HUES64 (cell line): Measurements from ENCODE around the gene EPS8.
"Not testable (repeated sequence)": the region's sequence is repeated elsewhere in the genome, so short reads cannot be mapped to it uniquely, and the experiment has no call there.

Experiments
- H3K27ac ChIP-seq: 2 replicates; pipeline ENCODE4 v1.7.0; 2013; ENCODE audit warnings: low read depth, low read length, inconsistent platforms
- H3K27me3 ChIP-seq: 2 replicates; pipeline ENCODE4 v1.6.1; 2013; ENCODE audit warnings: mild to moderate bottlenecking, low read length; ENCODE audit not compliant: insufficient read depth
- H3K36me3 ChIP-seq: 2 replicates; pipeline ENCODE4 v1.6.1; 2013; ENCODE audit warnings: mild to moderate bottlenecking, low read length; ENCODE audit not compliant: insufficient read depth
- H3K4me1 ChIP-seq: 2 replicates; pipeline ENCODE4 v1.6.1; 2013; ENCODE audit warnings: mild to moderate bottlenecking, low read length, moderate library complexity; ENCODE audit not compliant: insufficient read depth
- H3K4me3 ChIP-seq: 2 replicates; pipeline ENCODE4 v1.5.1; 2013; ENCODE audit warnings: mild to moderate bottlenecking, low read length, moderate library complexity
- H3K9ac ChIP-seq: 2 replicates; pipeline ENCODE4 v1.6.1; 2013; ENCODE audit warnings: mild to moderate bottlenecking, low read depth, low read length
- H3K9me3 ChIP-seq: 2 replicates; pipeline ENCODE4 v1.6.1; 2013; ENCODE audit warnings: low read depth, low read length; ENCODE audit not compliant: insufficient read depth
- WGBS: fragments of 150-250, 120-280 bp; methylation state at CpG from one replicate; pipeline ENCODE4 v1.1.7; 2013; ENCODE audit warnings: missing lambda C conversion rate; 5-methylcytosine and 5-hydroxymethylcytosine counted together

EPS8 gene

DNA sequence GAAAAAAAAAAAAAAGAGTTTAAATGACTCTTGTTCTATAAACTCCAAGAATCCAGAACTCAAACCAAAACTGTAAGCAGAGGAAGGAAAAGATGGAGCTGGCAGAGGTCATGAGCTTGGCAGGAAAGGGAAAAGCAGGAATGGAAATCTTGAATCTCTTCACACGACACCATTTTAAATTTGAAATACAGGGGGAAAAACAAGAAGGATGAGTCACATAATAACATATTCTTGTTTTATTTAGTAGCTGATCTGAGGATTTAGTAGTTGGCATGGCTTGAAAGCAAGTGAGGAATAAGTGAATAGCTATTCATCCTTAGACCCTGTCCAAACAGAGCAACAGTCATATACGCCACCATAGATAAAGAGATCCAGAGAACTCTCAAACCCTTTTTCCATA is 35.0 kb downstream of the EPS8 start:
- Histone ChIP-seq H3K36me3 (no peaks in the 10 kb centered on the region), H3K9me3 (no peaks in the 10 kb centered on the region), H3K9ac (no peak overlapping the region), H3K4me3 (no peak overlapping the region), H3K4me1 (peaks cover 5% of the 10 kb centered on the region; the same call in 1 of the 2 replicates), H3K27ac (no peak overlapping the region), H3K27me3 (no peaks in the 10 kb centered on the region)
- WGBS = 100% methylated on average over 1 of the region's 2 CpGs

DNA sequence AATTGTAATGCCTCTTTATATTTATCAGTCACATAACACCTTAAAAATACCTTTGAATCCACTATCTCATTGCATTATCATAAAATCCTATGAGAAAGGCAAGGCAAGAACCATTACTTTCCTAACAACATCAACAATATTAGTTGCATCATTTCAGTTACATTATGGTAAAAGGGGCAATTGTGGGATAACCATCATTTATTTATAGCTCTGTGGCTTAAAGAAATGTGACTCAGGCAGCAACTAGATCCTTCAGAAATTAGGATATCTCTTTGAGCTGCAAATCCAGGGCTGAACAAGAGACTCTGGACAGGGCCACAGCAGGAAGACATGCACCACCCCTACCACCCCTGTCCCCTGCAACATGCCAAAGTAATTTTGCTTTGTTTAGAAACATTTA is 36.4 kb downstream of the EPS8 start:
- Histone ChIP-seq H3K27me3 (no peaks in the 10 kb centered on the region), H3K4me1 (peaks cover 3% of the 10 kb centered on the region; the same call in 1 of the 2 replicates), H3K9me3 (no peaks in the 10 kb centered on the region), H3K4me3 (no peak overlapping the region), H3K9ac (no peak overlapping the region), H3K36me3 (no peaks in the 10 kb centered on the region), H3K27ac (no peak overlapping the region)

DNA sequence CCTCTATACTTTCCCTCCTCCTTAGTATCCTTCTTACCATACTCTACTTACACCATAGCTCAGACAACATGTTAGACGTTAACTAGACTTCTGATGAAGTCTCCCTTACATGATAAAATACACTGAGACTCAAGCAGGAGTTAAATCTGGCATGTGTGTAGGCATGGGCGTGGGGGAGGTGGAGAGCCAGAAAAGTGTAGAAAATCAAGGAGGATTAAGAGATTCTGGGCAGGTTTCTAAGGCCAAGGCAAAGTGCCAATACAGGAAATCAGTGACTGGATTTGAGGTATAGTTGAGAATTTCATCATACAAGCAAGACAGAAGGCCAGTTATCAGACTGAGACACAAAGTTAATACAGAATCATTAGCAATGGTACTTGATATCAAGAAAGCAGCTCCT is 37.4 kb downstream of the EPS8 start:
- H3K9ac ChIP-seq = no peak overlapping the region
- no peaks in the 10 kb centered on the region for H3K27me3 ChIP-seq
- H3K36me3 ChIP-seq = no peaks in the 10 kb centered on the region
- 98% methylated on average over 2 of the region's 2 CpGs for WGBS
- no peak overlapping the region for H3K4me3 ChIP-seq
- no peak overlapping the region for H3K27ac ChIP-seq
- no peaks in the 10 kb centered on the region for H3K4me1 ChIP-seq
- H3K9me3 ChIP-seq = no peaks in the 10 kb centered on the region

DNA sequence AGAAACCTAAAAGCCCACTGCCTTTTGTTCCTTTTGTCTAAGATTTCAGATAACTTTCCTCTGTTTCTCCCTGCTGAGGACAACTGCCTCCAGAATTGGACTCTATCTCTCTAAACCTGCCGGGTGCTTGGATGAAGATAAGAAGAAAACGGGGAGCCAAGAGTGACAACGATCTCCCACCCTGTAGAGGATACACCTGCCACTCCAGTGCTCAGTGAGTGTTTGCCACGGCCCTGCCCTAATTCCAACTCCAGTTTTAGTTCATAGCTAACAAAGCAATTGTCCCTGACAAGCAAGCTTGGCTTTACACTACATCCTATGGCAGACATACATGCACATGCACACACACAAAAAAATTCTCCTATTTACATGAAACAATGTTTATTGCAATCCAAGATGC is 39.3 kb downstream of the EPS8 start:
- no peak overlapping the region for H3K9ac ChIP-seq
- no peaks in the 10 kb centered on the region for H3K4me1 ChIP-seq
- H3K4me3 ChIP-seq = no peak overlapping the region
- WGBS = 92% methylated on average over 4 of the region's 4 CpGs
- no peaks in the 10 kb centered on the region for H3K9me3 ChIP-seq
- no peaks in the 10 kb centered on the region for H3K27me3 ChIP-seq
- no peak overlapping the region for H3K27ac ChIP-seq
- no peaks in the 10 kb centered on the region for H3K36me3 ChIP-seq

DNA sequence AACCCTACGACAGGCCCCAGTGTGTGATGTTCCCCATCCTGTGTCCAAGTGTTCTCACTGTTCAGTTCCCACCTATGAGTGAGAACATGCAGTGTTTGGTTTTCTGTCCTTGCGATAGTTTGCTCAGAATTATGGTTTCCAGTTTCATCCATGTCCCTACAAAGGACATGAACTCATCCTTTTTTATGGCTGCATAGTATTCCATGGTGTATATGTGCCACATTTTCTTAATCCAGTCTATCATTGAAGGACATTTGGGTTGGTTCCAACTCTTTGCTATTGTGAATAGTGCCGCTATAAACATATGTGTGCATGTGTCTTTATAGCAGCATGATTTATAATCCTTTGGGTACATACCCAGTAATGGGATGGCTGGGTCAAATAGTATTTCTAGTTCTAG is 47.3 kb downstream of the EPS8 start:
- H3K4me1 ChIP-seq, H3K9ac ChIP-seq, H3K9me3 ChIP-seq, H3K27me3 ChIP-seq, H3K36me3 ChIP-seq, H3K4me3 ChIP-seq, H3K27ac ChIP-seq: not testable (repeated sequence)
- WGBS = 100% methylated on average over 2 of the region's 3 CpGs

DNA sequence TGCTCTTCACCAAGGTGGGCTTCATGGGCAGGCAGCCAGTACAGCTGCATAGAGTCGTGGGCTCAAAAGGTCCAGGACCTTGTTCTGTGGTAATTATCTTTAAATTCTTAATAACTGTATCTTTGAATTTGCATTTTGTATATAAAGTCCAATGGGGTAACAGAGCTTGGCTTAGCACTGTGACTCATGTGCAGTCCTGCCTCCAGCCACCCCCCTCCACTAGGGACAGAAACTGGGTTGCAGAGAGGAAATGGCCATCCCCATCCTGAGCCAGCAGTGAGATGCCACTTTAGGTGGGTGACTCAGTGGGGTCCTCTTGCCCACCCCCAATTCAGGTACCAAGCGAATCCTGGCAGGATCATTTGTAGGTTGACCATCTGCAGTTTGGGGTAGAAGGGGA is 48.1 kb downstream of the EPS8 start:
- Histone ChIP-seq H3K36me3 (no peaks in the 10 kb centered on the region), H3K27ac (no peak overlapping the region), H3K4me1 (no peaks in the 10 kb centered on the region), H3K9ac (no peak overlapping the region), H3K27me3 (no peaks in the 10 kb centered on the region), H3K4me3 (no peak overlapping the region), H3K9me3 (no peaks in the 10 kb centered on the region)
- WGBS = 100% methylated on average over 1 of the region's 2 CpGs

DNA sequence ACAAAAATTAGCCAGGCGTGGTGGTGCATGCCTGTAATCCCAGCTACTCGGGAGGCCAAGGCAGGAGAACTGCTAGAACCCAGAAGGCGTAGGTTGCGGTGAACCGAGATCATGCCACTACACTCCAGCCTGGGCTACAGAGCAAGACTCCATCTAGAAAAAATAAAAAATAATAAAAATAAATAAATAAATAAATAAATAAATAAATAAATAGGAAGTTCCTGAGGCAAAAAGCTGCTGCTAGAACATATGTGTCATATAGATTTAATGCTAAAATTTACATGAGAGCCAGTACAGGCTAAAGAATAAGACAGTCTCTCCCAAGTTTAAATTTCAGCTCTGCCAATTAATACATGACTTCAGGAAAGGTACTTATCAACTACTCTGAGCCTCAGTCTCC is 48.8 kb downstream of the EPS8 start:
- not testable (repeated sequence) for H3K4me1 ChIP-seq, H3K9me3 ChIP-seq, H3K27ac ChIP-seq, H3K27me3 ChIP-seq, H3K4me3 ChIP-seq, H3K9ac ChIP-seq, H3K36me3 ChIP-seq
- WGBS = 97% methylated on average over 5 of the region's 5 CpGs

DNA sequence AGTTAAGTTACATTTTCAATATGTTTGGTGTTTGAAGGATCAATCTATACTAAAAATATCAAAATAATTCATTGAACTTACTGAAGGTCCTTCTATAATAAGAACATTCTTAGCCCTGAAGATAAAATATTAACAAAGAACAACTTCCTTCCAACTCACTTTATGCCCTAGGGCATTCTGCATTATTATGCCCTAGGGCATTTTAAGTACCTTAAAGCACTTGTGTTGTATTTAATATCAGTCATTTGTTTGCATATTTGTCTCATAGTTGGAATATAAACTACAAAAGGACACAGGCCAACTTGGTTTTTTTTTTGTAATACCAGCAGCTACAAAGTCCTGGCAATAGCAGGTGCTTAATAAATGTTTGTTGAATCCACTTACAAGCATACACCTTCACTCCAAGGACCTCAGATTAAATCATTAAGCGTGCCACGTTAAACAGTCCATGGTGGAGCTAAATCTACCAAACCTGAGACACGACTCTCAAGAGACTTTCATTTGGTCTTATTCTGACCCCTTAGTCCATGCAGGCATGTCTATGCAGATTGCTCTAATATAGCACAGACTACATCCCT is 50.7 kb downstream of the EPS8 start:
- no peaks in the 10 kb centered on the region for H3K27me3 ChIP-seq
- WGBS = 94% methylated on average over 3 of the region's 3 CpGs
- no peak overlapping the region for H3K27ac ChIP-seq
- no peaks in the 10 kb centered on the region for H3K36me3 ChIP-seq
- no peak overlapping the region for H3K9ac ChIP-seq
- H3K9me3 ChIP-seq = no peaks in the 10 kb centered on the region
- H3K4me1 ChIP-seq = no peaks in the 10 kb centered on the region
- H3K4me3 ChIP-seq = no peak overlapping the region

DNA sequence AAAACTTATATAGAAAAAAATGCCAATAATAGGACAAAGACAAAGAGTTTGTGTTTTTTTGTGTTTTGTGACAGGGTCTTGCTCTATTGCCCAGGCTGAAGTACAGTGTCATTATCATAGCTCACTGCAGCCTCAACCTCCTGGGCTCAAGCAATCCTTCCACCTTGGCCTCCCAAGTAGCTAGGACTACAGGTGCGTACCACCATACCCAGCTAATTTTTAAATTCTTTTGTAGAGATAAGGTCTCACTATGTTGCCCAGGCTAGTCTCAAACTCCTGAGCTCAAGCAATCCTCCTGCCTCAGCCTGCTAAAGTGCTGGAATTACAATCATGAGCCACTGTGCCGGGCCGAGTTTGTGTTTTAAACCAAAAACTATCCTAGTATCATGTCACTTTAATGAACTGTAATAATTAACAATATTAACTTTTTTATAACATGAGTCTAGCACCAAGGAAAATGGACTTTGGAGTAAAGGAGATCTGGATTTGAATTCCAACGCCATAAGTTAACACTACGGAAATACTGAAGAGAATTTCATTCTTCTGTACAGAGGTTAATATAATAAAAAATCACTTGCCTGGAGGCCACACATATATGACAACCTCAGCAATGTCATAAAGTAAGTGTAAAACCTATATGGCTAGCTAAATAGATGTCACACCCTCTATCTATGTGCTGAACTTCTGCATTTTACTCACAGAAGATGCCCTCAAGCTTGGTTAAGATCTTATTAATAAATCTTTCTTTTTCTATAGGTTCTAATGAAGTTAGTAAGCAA is 53.2 kb downstream of the EPS8 start:
- Histone ChIP-seq H3K9me3 (no peaks in the 10 kb centered on the region), H3K27me3 (no peaks in the 10 kb centered on the region), H3K9ac (no peak overlapping the region), H3K27ac (no peak overlapping the region), H3K4me3 (no peak overlapping the region), H3K4me1 (no peaks in the 10 kb centered on the region), H3K36me3 (no peaks in the 10 kb centered on the region)
- 100% methylated on average over 3 of the region's 5 CpGs for WGBS

DNA sequence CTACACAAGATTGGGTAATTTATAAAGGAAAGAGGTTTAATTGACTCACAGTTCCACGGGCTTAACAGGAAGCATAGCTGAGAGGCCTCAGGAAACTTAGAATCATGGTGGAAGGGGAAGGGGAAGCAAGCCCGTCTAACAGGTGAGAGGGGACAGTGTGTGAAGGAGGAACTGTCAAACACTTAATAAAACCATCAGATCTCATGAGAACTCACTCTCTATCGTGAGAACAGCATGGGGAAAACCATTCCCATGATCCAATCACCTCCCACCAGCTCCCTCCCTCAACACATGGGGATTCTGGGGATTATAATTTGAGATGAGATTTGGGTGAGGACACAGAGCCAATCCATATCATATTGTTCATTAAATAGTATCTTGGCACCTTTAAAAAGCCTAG is 56.1 kb downstream of the EPS8 start:
- Histone ChIP-seq H3K4me1 (no peaks in the 10 kb centered on the region; the same call in 1 of the 2 replicates), H3K36me3 (no peaks in the 10 kb centered on the region), H3K27ac (no peak overlapping the region), H3K27me3 (no peaks in the 10 kb centered on the region), H3K9ac (no peak overlapping the region), H3K4me3 (no peak overlapping the region), H3K9me3 (no peaks in the 10 kb centered on the region)
- WGBS = 92% methylated on average over 3 of the region's 3 CpGs

DNA sequence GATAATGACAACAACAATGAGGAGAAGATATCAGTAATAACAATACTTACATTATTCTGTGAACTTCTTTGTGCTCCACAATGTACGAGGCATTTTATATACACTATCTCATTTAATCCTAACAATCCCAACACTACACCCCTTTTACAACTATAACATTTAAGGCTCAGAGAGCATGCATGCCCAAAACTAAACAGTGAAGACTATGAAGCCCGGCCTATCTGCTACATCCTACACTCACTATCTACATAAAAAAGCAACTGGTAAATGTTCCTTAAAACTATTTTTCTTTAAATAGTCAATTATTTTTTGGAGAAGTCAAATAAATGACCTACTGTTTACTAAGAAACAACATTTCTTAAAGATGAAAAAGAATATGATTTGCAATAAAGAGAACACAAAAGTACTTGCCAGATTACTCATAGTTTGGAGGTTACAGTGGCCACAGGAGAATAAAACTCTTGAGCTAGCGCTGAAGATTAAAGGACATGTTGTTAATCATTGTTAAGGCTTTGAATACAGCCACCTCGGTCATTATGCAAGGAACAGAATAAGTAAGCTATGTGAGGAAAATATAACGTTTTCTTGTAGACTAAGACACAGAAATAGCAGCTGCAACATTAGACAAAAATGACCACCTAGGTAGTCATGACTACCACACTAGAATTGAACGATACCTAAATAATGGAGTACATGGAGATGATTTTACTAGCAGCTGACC is 56.7 kb downstream of the EPS8 start:
- H3K4me3 ChIP-seq = no peak overlapping the region
- no peaks in the 10 kb centered on the region for H3K9me3 ChIP-seq
- no peaks in the 10 kb centered on the region for H3K36me3 ChIP-seq
- WGBS = 95% methylated on average over 5 of the region's 6 CpGs
- H3K9ac ChIP-seq = no peak overlapping the region
- no peaks in the 10 kb centered on the region; the same call in 1 of the 2 replicates for H3K4me1 ChIP-seq
- no peaks in the 10 kb centered on the region for H3K27me3 ChIP-seq
- H3K27ac ChIP-seq = no peak overlapping the region
